DND-41 (cell line): ENCODE data around the gene RPS15A.
"Not testable (repeated sequence)": the region's sequence is repeated elsewhere in the genome, so short reads cannot be mapped to it uniquely, and the experiment has no call there.

ENCODE experiments used
- EZH2 ChIP-seq: IDR thresholded peaks from 3 replicates; pipeline ENCODE4 v1.6.1; 2012; ENCODE audit warnings: borderline replicate concordance, low read depth, mild to moderate bottlenecking, moderate library complexity, low read length, inconsistent platforms; ENCODE audit not compliant: severe bottlenecking
- TF ChIP-seq, protein P1 (sequence below): IDR thresholded peaks from 2 replicates; pipeline ENCODE4 v1.5.1; 2012; ENCODE audit warnings: borderline replicate concordance, low read length, moderate library complexity, mild to moderate bottlenecking; ENCODE audit not compliant: poor library complexity, severe bottlenecking; ENCODE audit errors: extremely low read depth

DNA sequence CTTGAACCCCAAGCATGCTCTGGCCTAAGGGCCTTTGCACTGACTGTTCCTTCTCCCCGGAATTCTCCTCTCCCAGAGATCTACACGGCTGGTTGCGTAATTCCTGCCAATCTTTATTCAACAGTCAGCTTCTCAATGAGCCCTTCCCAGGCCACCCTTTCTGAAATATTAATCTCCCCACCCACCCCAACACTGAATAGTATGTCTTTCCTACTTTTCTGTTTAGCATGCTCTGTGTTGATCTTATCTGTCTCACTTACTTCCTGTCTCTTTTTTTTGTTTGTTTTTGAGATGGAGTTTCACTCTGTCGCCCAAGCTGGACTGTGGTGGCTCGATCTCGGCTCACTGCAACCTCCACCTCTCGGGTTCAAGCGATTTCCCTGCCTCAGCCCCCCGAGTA, 33.5 kb downstream of the RPS15A start:
- TF ChIP-seq, protein P1, sequence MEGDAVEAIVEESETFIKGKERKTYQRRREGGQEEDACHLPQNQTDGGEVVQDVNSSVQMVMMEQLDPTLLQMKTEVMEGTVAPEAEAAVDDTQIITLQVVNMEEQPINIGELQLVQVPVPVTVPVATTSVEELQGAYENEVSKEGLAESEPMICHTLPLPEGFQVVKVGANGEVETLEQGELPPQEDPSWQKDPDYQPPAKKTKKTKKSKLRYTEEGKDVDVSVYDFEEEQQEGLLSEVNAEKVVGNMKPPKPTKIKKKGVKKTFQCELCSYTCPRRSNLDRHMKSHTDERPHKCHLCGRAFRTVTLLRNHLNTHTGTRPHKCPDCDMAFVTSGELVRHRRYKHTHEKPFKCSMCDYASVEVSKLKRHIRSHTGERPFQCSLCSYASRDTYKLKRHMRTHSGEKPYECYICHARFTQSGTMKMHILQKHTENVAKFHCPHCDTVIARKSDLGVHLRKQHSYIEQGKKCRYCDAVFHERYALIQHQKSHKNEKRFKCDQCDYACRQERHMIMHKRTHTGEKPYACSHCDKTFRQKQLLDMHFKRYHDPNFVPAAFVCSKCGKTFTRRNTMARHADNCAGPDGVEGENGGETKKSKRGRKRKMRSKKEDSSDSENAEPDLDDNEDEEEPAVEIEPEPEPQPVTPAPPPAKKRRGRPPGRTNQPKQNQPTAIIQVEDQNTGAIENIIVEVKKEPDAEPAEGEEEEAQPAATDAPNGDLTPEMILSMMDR, result not testable (repeated sequence)
- TF ChIP-seq EZH2, result not testable (repeated sequence)
